Osteocyte (in vitro differentiated cells): ENCODE data around the gene ODC1. TPM values are rescaled to one million over a fixed set of nuclear protein-coding genes. Genes with fewer than 3 reads are reported as not detected.

Experiments used
- DNase-seq: peaks from one replicate; pipeline ENCODE4 v3.0.0; 2021; ENCODE audit warnings: mixed read lengths; ENCODE audit not compliant: unreplicated experiment; ENCODE audit errors: extremely low spot score
- H3K27ac Mint-ChIP-seq: one replicate; pipeline ENCODE4 v1.8.0; 2021; ENCODE audit warnings: mild to moderate bottlenecking, mixed read lengths; ENCODE audit not compliant: unreplicated experiment
- H3K27me3 Mint-ChIP-seq: one replicate; pipeline ENCODE4 v1.8.0; 2021; ENCODE audit warnings: mixed read lengths; ENCODE audit not compliant: unreplicated experiment
- H3K36me3 Mint-ChIP-seq: one replicate; pipeline ENCODE4 v1.8.0; 2021; ENCODE audit warnings: mixed read lengths; ENCODE audit not compliant: unreplicated experiment
- H3K4me1 Mint-ChIP-seq: one replicate; pipeline ENCODE4 v1.8.0; 2021; ENCODE audit warnings: mixed read lengths; ENCODE audit not compliant: unreplicated experiment
- H3K4me3 Mint-ChIP-seq: one replicate; pipeline ENCODE4 v1.8.0; 2021; ENCODE audit warnings: mild to moderate bottlenecking, moderate library complexity, mixed read lengths; ENCODE audit not compliant: unreplicated experiment
- H3K9me3 Mint-ChIP-seq: one replicate; pipeline ENCODE4 v1.8.0; 2021; ENCODE audit warnings: mixed read lengths; ENCODE audit not compliant: unreplicated experiment
- CTCF ChIP-seq: fragments of 200-600 bp; sonication (generic); IDR thresholded peaks from 2 replicates; pipeline ENCODE4 v1.5.0; 2021; ENCODE audit warnings: antibody characterized with exemption, mild to moderate bottlenecking, moderate library complexity
- total RNA-seq: library from RNA; stranded (reverse); gene quantifications from 2 replicates; pipeline ENCODE4 v1.2.1, GENCODE V29; 2021

ODC1 gene
- total RNA-seq, 1 donor from 2014 or later: 44.8 TPM

- H3K36me3 Mint-ChIP-seq: no peaks in the 10 kb centered on the region
- no peak for TF ChIP-seq CTCF
- DNase-seq: no peak
- H3K27me3 Mint-ChIP-seq: peaks cover 13% of the 10 kb centered on the region
- no peaks in the 10 kb centered on the region for H3K4me1 Mint-ChIP-seq
- H3K27ac Mint-ChIP-seq: no peak overlapping the region
- H3K4me3 Mint-ChIP-seq: no peak overlapping the region
- H3K9me3 Mint-ChIP-seq: no peaks in the 10 kb centered on the region
Measured at GRCh38 chr2:10473121-10473756, 25.1 kb upstream of the ODC1 start.

GRCh38 chr2:10471955-10472354, 23.8 kb upstream of the ODC1 start:
- no peaks in the 10 kb centered on the region for H3K9me3 Mint-ChIP-seq
- H3K36me3 Mint-ChIP-seq: no peaks in the 10 kb centered on the region
- TF ChIP-seq CTCF: no peak
- H3K4me1 Mint-ChIP-seq: no peaks in the 10 kb centered on the region
- H3K27ac Mint-ChIP-seq: no peak overlapping the region
- H3K27me3 Mint-ChIP-seq: peaks cover 13% of the 10 kb centered on the region
- no peak for DNase-seq
- no peak overlapping the region for H3K4me3 Mint-ChIP-seq

GRCh38 chr2:10471046-10471571, 23.0 kb upstream of the ODC1 start:
- no peaks in the 10 kb centered on the region for H3K9me3 Mint-ChIP-seq
- H3K27me3 Mint-ChIP-seq: peaks cover 13% of the 10 kb centered on the region
- H3K27ac Mint-ChIP-seq: no peak overlapping the region
- no peak overlapping the region for H3K4me3 Mint-ChIP-seq
- DNase-seq: no peak
- H3K36me3 Mint-ChIP-seq: no peaks in the 10 kb centered on the region
- TF ChIP-seq CTCF: no peak
- no peaks in the 10 kb centered on the region for H3K4me1 Mint-ChIP-seq

GRCh38 chr2:10469955-10470608, 22.0 kb upstream of the ODC1 start:
- Mint-ChIP-seq H3K4me3 (no peak overlapping the region), H3K36me3 (no peaks in the 10 kb centered on the region), H3K27me3 (peaks cover 13% of the 10 kb centered on the region), H3K27ac (no peak overlapping the region), H3K9me3 (no peaks in the 10 kb centered on the region), H3K4me1 (no peaks in the 10 kb centered on the region)
- DNase-seq: no peak
- TF ChIP-seq CTCF: no peak

GRCh38 chr2:10469301-10469700, 21.2 kb upstream of the ODC1 start:
- no peak overlapping the region for H3K27ac Mint-ChIP-seq
- no peak overlapping the region for H3K4me3 Mint-ChIP-seq
- no peaks in the 10 kb centered on the region for H3K9me3 Mint-ChIP-seq
- peaks cover 14% of the 10 kb centered on the region for H3K27me3 Mint-ChIP-seq
- no peaks in the 10 kb centered on the region for H3K36me3 Mint-ChIP-seq
- no peak for TF ChIP-seq CTCF
- no peaks in the 10 kb centered on the region for H3K4me1 Mint-ChIP-seq
- no peak for DNase-seq
